Measurements from ENCODE around the gene TNNT2.

DNA sequence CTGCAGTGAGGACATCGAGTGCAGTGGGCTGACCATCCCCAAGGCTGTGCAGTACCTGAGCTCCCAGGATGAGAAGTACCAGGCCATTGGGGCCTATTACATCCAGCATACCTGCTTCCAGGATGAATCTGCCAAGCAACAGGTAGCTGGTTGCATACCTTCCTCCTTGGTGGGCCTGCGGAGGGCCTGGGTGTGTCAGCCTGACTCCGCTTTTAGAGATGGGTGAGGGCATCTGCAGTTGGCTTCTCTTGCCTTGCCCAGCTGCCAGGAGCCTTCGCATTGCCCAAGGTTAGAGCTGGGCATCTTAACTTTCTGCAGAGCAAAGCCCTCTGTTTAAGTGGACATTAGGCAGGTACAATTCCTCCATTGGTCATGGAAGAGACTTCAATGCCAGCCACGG, 60.9 kb downstream of the TNNT2 start:
- TF ChIP-seq EZH2 (IDR thresholded peaks at IDR 0.05; ENCODE audit: low read length, missing control alignments) = no peak
- TF ChIP-seq CTCF (conservative IDR thresholded peaks at IDR 0.05 in 1 of 2, IDR thresholded peaks at IDR 0.05 in 1 of 2; ENCODE audit: low read depth in 1 of 2, low read length in 2 of 2) = no peak

Measured in fibroblast of lung (primary cell).